RWPE2 (cell line): ENCODE results near the gene KRTAP10-7.
"Not testable (repeated sequence)": the region's sequence is repeated elsewhere in the genome, so short reads cannot be mapped to it uniquely, and the experiment has no call there.

Experiments
- ATAC-seq: fragments of 200-7000 bp; cut with Tn5 transposase; 3 replicates; pipeline ENCODE4 v1.9.1; 2021; ENCODE audit warnings: low read depth
- DNase-seq: peaks from one replicate; pipeline ENCODE4 v3.0.0-alpha.2; 2020; ENCODE audit warnings: low spot score
- H3K27ac ChIP-seq: fragments of 450-650 bp; 2 replicates; pipeline ENCODE4 v1.5.1; 2017; ENCODE audit warnings: mild to moderate bottlenecking; ENCODE audit not compliant: poor library complexity, severe bottlenecking
- H3K27me3 ChIP-seq: fragments of 250-450 bp; sonication (Bioruptor Pico); 2 replicates; pipeline ENCODE4 v1.5.1; 2021; ENCODE audit warnings: mild to moderate bottlenecking, moderate library complexity; ENCODE audit not compliant: insufficient read depth, poor library complexity, severe bottlenecking
- H3K36me3 ChIP-seq: fragments of 250-450 bp; sonication (Bioruptor Pico); 2 replicates; pipeline ENCODE4 v1.5.1; 2020; ENCODE audit warnings: low read depth, mild to moderate bottlenecking, moderate library complexity
- H3K4me1 ChIP-seq: fragments of 250-450 bp; sonication (Bioruptor Pico); 2 replicates; pipeline ENCODE4 v1.5.1; 2021; ENCODE audit warnings: mild to moderate bottlenecking, moderate library complexity; ENCODE audit not compliant: insufficient read depth, poor library complexity, severe bottlenecking
- H3K4me3 ChIP-seq: fragments of 250-450 bp; sonication (Bioruptor Pico); 2 replicates; pipeline ENCODE4 v1.5.1; 2021; ENCODE audit warnings: mild to moderate bottlenecking, moderate library complexity; ENCODE audit not compliant: severe bottlenecking
- H3K9me3 ChIP-seq: fragments of 250-450 bp; sonication (Bioruptor Pico); 2 replicates; pipeline ENCODE4 v1.5.1; 2021; ENCODE audit warnings: mild to moderate bottlenecking, moderate library complexity; ENCODE audit not compliant: severe bottlenecking
- CTCF ChIP-seq: fragments of 450-650 bp; IDR thresholded peaks from one replicate; pipeline ENCODE4 v1.5.1; 2017; ENCODE audit warnings: mild to moderate bottlenecking, moderate library complexity; ENCODE audit not compliant: poor library complexity, severe bottlenecking

Gene KRTAP10-7

GRCh38 chr21:44578371-44579055 lies 21.9 kb upstream of the KRTAP10-7 start:
- DNase-seq (no peak), ATAC-seq (no peak)
- TF ChIP-seq CTCF: no peak
- H3K27me3 ChIP-seq: no peaks in the 10 kb centered on the region
- H3K27ac ChIP-seq: no peak overlapping the region
- peaks cover 10% of the 10 kb centered on the region for H3K9me3 ChIP-seq
- no peaks in the 10 kb centered on the region for H3K4me1 ChIP-seq
- H3K36me3 ChIP-seq: no peaks in the 10 kb centered on the region
- H3K4me3 ChIP-seq: no peak overlapping the region

- H3K36me3 ChIP-seq: no peaks in the 10 kb centered on the region
- H3K4me3 ChIP-seq: no peak overlapping the region
- no peaks in the 10 kb centered on the region for H3K27me3 ChIP-seq
- no peak overlapping the region for H3K27ac ChIP-seq
- H3K9me3 ChIP-seq: peaks cover 10% of the 10 kb centered on the region
- no peak for ATAC-seq
- no peak for TF ChIP-seq CTCF
- no peak for DNase-seq
- H3K4me1 ChIP-seq: no peaks in the 10 kb centered on the region
Observed at GRCh38 chr21:44579056-44579832, 21.2 kb upstream of the KRTAP10-7 start.

- no peak for TF ChIP-seq CTCF
- no peak for DNase-seq
- H3K27ac ChIP-seq: no peak overlapping the region
Observed at GRCh38 chr21:44579833-44580144, 20.6 kb upstream of the KRTAP10-7 start.

GRCh38 chr21:44580231-44580821 lies 20.1 kb upstream of the KRTAP10-7 start, which contains the start of gene KRTAP10-5:
KRTAP10-5 (minus strand) TSS chr21:44580604; CDS start chr21:44580578, 26 bp downstream.
- not testable (repeated sequence) for ATAC-seq, H3K27me3 ChIP-seq, H3K4me1 ChIP-seq, DNase-seq, H3K27ac ChIP-seq, H3K36me3 ChIP-seq, H3K4me3 ChIP-seq
- H3K9me3 ChIP-seq: peaks cover 10% of the 10 kb centered on the region

More at GRCh38 chr21:44579833-44580144, 20.6 kb upstream of the KRTAP10-7 start:
- no peak overlapping the region for H3K4me3 ChIP-seq
- no peaks in the 10 kb centered on the region for H3K4me1 ChIP-seq
- ATAC-seq: no peak
- peaks cover 10% of the 10 kb centered on the region for H3K9me3 ChIP-seq
- H3K36me3 ChIP-seq: no peaks in the 10 kb centered on the region
- H3K27me3 ChIP-seq: peaks cover under 1% of the 10 kb centered on the region

GRCh38 chr21:44581158-44581557 lies 19.2 kb upstream of the KRTAP10-7 start:
- Histone ChIP-seq H3K27me3 (peaks cover 7% of the 10 kb centered on the region), H3K4me1 (no peaks in the 10 kb centered on the region), H3K27ac (no peak overlapping the region), H3K36me3 (no peaks in the 10 kb centered on the region), H3K4me3 (no peak overlapping the region), H3K9me3 (peaks cover 10% of the 10 kb centered on the region)
- TF ChIP-seq CTCF: no peak
- ATAC-seq (no peak), DNase-seq (no peak)
